ENCODE results near the gene ZEB2.

Gene ZEB2

GRCh38 chr2:144446136-144446535, 73.8 kb downstream of the ZEB2 start:
- DNase-seq, result no peak

- no peak for DNase-seq
Observed at GRCh38 chr2:144445196-144445595, 74.7 kb downstream of the ZEB2 start.

- no peak for DNase-seq
Observed at GRCh38 chr2:144443837-144444817, 75.8 kb downstream of the ZEB2 start.

- no peak for DNase-seq
Observed at GRCh38 chr2:144441711-144442141, 78.2 kb downstream of the ZEB2 start.

GRCh38 chr2:144439993-144440392, 79.9 kb downstream of the ZEB2 start:
- no peak for DNase-seq

GRCh38 chr2:144438801-144439631, 80.9 kb downstream of the ZEB2 start:
- DNase-seq, result no peak

GRCh38 chr2:144437636-144438035, 82.3 kb downstream of the ZEB2 start:
- no peak for DNase-seq

- peak; percentile 49 for DNase-seq
Observed at GRCh38 chr2:144434425-144435222, 85.3 kb downstream of the ZEB2 start.

GRCh38 chr2:144432921-144433320, 87.0 kb downstream of the ZEB2 start:
- no peak for DNase-seq

GRCh38 chr2:144431998-144432397, 87.9 kb downstream of the ZEB2 start:
- no peak for DNase-seq

GRCh38 chr2:144431392-144431783, 88.5 kb downstream of the ZEB2 start:
- no peak for DNase-seq

- no peak for DNase-seq
Observed at GRCh38 chr2:144430722-144431391, 89.1 kb downstream of the ZEB2 start.

GRCh38 chr2:144429396-144430112, 90.4 kb downstream of the ZEB2 start:
- DNase-seq, result no peak

- DNase-seq, result no peak
Observed at GRCh38 chr2:144426981-144427479, 92.9 kb downstream of the ZEB2 start.

- peak; percentile 85 for DNase-seq
Observed at GRCh38 chr2:144426355-144426754, 93.6 kb downstream of the ZEB2 start.

- no peak for DNase-seq
Observed at GRCh38 chr2:144424559-144425240, 95.2 kb downstream of the ZEB2 start.

GRCh38 chr2:144421606-144422510, 98.1 kb downstream of the ZEB2 start:
- peak; percentile 48 for DNase-seq

- no peak for DNase-seq
Observed at GRCh38 chr2:144419218-144419617, 100.7 kb downstream of the ZEB2 start.

- peak; percentile 69 for DNase-seq
Observed at GRCh38 chr2:144415386-144415785, 104.5 kb downstream of the ZEB2 start.
